GM23248 (cell line): ENCODE results near the gene SERPINA6.

Source experiments
- EZH2 ChIP-seq: fragments of 200-600 bp; sonication (generic); IDR thresholded peaks from 2 replicates; pipeline ENCODE4 v1.6.1; 2018; ENCODE audit warnings: antibody characterized with exemption, mild to moderate bottlenecking; ENCODE audit not compliant: insufficient read depth, poor library complexity, severe bottlenecking
- EZH2phosphoT487 ChIP-seq: fragments of 200-600 bp; sonication (generic); IDR thresholded peaks from 2 replicates; pipeline ENCODE4 v1.6.1; 2018; ENCODE audit warnings: antibody characterized with exemption, moderate library complexity, mild to moderate bottlenecking, low read depth; ENCODE audit not compliant: insufficient read depth

- no peak for TF ChIP-seq EZH2
- TF ChIP-seq EZH2phosphoT487: no peak
These were observed 42.5 kb upstream of the SERPINA6 start for GRCh38 chr14:94365624-94366023.
